DND-41 (cell line): Measurements from ENCODE around the gene FBXL13.

Experiments used
- CTCF ChIP-seq: IDR thresholded peaks from 2 replicates; pipeline ENCODE4 v1.5.1; 2012; ENCODE audit warnings: borderline replicate concordance, low read length, moderate library complexity, mild to moderate bottlenecking; ENCODE audit not compliant: poor library complexity, severe bottlenecking; ENCODE audit errors: extremely low read depth
- EZH2 ChIP-seq: IDR thresholded peaks from 3 replicates; pipeline ENCODE4 v1.6.1; 2012; ENCODE audit warnings: borderline replicate concordance, low read depth, mild to moderate bottlenecking, moderate library complexity, low read length, inconsistent platforms; ENCODE audit not compliant: severe bottlenecking

- TF ChIP-seq CTCF (no peak), EZH2 (no peak)
Observed at GRCh38 chr7:102908676-102909075, 165.9 kb downstream of the FBXL13 start.
